Neural crest cell (in vitro differentiated cells): ENCODE results near the gene UBE3B. TPM values are rescaled to one million over a fixed set of nuclear protein-coding genes. Genes with fewer than 3 reads are reported as not detected.

Experiments used
- DNase-seq: peaks from one replicate; pipeline ENCODE4 v3.0.0; 2021; ENCODE audit warnings: low read depth, mixed read lengths, low spot score
- H3K27ac Mint-ChIP-seq: one replicate; pipeline ENCODE4 v1.8.0; 2021; ENCODE audit warnings: mild to moderate bottlenecking, mixed read lengths; ENCODE audit not compliant: unreplicated experiment
- H3K27me3 Mint-ChIP-seq: 2 replicates; pipeline ENCODE4 v1.8.0; 2021; ENCODE audit warnings: low read depth, mild to moderate bottlenecking, mixed read lengths
- H3K36me3 Mint-ChIP-seq: 2 replicates; pipeline ENCODE4 v1.8.0; 2021; ENCODE audit warnings: low read depth, mild to moderate bottlenecking, mixed read lengths
- H3K4me1 Mint-ChIP-seq: 2 replicates; pipeline ENCODE4 v1.8.0; 2021; ENCODE audit warnings: mixed read lengths
- H3K4me3 Mint-ChIP-seq: one replicate; pipeline ENCODE4 v1.8.0; 2021; ENCODE audit warnings: mild to moderate bottlenecking, mixed read lengths
- H3K9me3 Mint-ChIP-seq: 2 replicates; pipeline ENCODE4 v1.8.0; 2021; ENCODE audit warnings: mixed read lengths
- total RNA-seq: library from RNA; stranded (reverse); gene quantifications from 2 replicates; pipeline ENCODE4 v1.2.1, GENCODE V29; 2021
- TF ChIP-seq, protein P1 (sequence below): fragments of 200-600 bp; sonication (generic); conservative IDR thresholded peaks from 2 replicates; pipeline ENCODE4 v1.5.0; 2021; ENCODE audit warnings: antibody characterized with exemption, mild to moderate bottlenecking

The UBE3B gene
- total RNA-seq, 1 donor from 2014 or later: 35.9 TPM

DNA sequence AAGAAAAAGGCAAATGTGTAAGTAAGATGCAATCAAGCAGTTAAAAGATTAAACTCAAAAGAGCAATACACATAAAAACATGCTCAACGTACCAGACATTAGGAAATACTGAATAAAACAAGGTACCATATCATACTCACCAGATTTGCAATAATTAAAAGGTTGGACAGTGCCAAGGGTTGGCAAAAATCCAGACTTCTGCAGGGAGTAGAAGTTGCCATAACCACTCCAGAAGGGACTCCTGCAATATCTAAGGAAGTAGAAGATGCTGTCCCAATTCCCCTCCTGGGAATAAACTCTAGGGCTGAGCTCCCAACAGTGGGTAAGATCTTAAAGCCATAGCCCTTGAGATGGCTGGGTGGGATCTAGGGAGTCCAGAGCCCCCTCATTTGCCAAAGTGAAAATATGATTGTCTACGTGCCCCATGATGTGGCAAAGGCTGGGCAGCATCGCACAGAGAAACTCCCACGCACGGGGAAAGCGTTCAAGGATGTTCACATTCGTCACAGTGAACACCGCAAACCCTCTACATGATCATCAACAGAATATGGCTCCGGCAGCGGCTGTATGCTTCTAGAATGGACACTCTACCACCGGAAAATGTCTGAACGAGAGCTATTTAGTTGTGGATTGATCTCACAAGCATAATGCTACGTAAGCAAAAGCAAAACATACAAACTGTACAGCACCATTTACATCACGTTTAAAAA lies 12.6 kb upstream of the UBE3B start:
- peak overlapping the region; percentile 29 for H3K27ac Mint-ChIP-seq
- no peaks in the 10 kb centered on the region for H3K27me3 Mint-ChIP-seq
- H3K9me3 Mint-ChIP-seq: no peaks in the 10 kb centered on the region
- peaks cover 71% of the 10 kb centered on the region for H3K4me1 Mint-ChIP-seq
- no peak for DNase-seq
- H3K4me3 Mint-ChIP-seq: no peak overlapping the region
- TF ChIP-seq, protein P1, sequence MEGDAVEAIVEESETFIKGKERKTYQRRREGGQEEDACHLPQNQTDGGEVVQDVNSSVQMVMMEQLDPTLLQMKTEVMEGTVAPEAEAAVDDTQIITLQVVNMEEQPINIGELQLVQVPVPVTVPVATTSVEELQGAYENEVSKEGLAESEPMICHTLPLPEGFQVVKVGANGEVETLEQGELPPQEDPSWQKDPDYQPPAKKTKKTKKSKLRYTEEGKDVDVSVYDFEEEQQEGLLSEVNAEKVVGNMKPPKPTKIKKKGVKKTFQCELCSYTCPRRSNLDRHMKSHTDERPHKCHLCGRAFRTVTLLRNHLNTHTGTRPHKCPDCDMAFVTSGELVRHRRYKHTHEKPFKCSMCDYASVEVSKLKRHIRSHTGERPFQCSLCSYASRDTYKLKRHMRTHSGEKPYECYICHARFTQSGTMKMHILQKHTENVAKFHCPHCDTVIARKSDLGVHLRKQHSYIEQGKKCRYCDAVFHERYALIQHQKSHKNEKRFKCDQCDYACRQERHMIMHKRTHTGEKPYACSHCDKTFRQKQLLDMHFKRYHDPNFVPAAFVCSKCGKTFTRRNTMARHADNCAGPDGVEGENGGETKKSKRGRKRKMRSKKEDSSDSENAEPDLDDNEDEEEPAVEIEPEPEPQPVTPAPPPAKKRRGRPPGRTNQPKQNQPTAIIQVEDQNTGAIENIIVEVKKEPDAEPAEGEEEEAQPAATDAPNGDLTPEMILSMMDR: no peak
- peaks cover 7% of the 10 kb centered on the region for H3K36me3 Mint-ChIP-seq

DNA sequence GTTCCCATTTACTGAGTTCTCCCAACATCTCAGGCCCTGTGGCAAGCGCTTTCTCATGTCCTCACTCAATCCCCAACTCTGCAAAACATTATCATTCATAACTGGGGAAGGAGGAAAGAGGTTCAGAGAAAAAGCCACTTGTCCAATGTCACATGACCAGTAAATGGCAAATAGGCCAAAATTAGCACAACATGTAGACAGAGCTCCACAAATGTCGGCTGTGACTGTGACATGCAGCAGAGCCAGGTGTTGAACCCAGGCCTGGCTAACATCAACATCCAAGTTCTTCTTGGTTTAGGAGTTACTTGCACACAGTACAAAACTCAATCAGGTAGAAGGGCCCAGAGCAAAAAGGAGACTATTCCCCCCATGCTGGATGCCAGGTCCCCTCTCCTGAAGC lies 11.1 kb upstream of the UBE3B start:
- peaks cover 61% of the 10 kb centered on the region for H3K4me1 Mint-ChIP-seq

DNA sequence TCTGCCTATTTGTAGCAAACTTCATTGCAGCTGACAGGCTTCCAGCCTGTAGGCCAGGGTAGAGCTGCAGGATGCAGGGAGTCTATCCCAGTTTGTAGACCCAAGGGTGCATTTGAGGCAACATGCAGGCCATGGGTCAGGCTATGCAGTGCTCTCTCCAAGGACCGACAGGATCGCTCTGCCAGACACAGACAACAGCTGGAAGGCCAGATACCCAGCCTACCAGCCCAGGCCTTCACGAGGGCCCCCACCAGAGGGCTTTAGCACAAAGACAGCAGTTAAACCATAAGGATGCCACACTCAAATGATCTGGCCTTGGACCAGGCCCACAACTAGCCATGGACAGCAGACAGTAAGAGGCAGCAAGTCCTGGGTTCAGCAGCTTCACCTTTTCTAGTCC lies 10.6 kb upstream of the UBE3B start:
- DNase-seq: no peak
- Mint-ChIP-seq H3K4me1 (peaks cover 56% of the 10 kb centered on the region), H3K27ac (no peak overlapping the region), H3K4me3 (no peak overlapping the region), H3K9me3 (no peaks in the 10 kb centered on the region), H3K27me3 (no peaks in the 10 kb centered on the region), H3K36me3 (peaks cover 9% of the 10 kb centered on the region)
- TF ChIP-seq, protein P1: no peak

More for the DNA sequence above, 11.1 kb upstream of the UBE3B start:
- Mint-ChIP-seq H3K36me3 (peaks cover 9% of the 10 kb centered on the region), H3K27ac (no peak overlapping the region), H3K9me3 (no peaks in the 10 kb centered on the region), H3K4me3 (no peak overlapping the region), H3K27me3 (no peaks in the 10 kb centered on the region)
- TF ChIP-seq, protein P1: no peak
- no peak for DNase-seq

DNA sequence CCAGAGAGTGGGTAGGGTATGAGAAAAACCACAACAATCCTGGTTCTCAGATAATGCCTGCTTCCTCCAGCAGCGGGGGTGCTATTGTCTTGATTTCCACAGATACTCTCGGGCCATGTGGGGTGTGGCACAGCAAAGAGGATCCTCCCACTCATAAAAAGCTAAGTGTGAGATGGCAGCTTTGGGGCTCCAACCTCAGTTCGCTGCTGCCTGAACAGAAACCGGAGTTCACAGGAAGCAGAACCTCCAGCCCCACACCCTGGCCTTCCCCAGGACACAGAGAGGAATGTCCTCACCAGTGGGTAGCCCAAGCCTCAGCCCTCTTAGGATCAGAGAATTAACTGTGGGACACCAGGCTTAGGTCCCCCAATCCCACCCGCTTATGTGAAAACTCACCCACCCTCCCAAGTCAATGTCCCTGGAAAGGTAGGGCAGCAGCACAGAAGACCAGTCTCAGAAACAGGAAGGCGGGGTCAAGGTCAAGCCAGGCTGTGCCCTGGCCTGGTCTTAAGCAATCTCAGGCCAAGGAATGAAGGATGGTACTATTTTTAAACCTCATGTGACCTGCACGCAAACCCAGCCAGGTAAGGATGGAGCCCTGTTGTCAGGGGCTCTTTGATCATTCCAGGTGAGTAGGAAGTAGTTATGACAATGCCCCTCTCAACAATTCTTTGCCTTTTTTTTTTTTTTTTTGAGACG lies 9.3 kb upstream of the UBE3B start:
- no peak overlapping the region for H3K27ac Mint-ChIP-seq
- no peak overlapping the region for H3K4me3 Mint-ChIP-seq
- H3K4me1 Mint-ChIP-seq: peaks cover 43% of the 10 kb centered on the region
- no peak for DNase-seq
- peaks cover 9% of the 10 kb centered on the region for H3K36me3 Mint-ChIP-seq
- no peaks in the 10 kb centered on the region for H3K27me3 Mint-ChIP-seq
- TF ChIP-seq, protein P1: no peak
- no peaks in the 10 kb centered on the region for H3K9me3 Mint-ChIP-seq

DNA sequence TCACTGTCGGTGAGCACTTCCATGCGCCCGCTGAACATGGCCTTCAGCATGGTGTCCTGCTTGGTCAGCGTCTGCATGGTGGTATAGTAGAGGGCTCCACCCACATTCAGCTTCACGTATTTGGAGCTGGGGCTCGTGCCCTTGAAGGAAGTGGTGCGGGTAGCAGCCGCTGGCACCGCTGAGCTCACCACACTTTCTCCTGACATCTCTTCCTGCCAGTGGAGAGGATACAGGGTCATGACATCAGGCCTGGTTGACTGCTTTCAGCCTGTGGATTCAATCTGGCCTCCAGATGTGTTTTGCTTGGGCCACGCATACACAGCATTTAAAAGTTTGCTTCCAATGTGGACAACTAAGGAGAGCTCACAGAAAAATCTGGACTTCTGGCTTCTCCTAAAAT lies 7.9 kb upstream of the UBE3B start:
- Mint-ChIP-seq H3K27ac (no peak overlapping the region), H3K27me3 (no peaks in the 10 kb centered on the region), H3K4me3 (no peak overlapping the region), H3K9me3 (no peaks in the 10 kb centered on the region), H3K4me1 (peaks cover 32% of the 10 kb centered on the region), H3K36me3 (peaks cover 9% of the 10 kb centered on the region)
- TF ChIP-seq, protein P1: no peak
- no peak for DNase-seq
